ENCODE data around the gene PXK. TPM values are rescaled to one million over a fixed set of nuclear protein-coding genes. Genes with fewer than 3 reads are reported as not detected.

The PXK gene
- total RNA-seq, 1 donor from 2014 or later = 12.4 TPM

DNA sequence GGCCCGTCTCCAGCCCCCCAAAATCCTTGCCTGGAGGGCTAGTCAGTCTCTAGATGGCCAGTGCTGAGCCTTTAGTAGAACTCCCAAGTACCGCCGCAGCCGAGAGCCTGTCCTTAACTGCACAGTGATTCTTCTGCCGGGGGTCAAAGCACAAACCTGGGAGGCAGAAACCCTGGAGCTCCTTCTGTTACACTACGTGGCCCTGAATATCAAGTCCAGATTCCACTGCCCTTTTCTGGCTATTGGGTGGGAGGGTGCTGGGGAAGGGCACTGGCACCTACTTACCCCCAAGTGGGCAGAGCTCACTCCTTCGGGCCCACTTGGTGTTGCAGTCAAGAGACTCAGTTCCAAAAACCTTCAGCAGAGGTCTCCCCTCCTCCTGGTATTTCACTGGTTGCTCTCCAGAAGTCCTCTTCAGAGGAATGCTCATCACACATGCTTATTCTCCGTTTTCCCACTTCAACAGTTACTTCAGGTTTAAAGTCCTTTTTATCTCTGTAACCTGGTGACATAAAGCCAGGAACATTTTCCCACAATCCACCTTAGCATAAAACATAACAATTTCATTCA, 90.1 kb downstream of the PXK start:
- Mint-ChIP-seq H3K4me3 (no peak overlapping the region), H3K27ac (no peak overlapping the region), H3K36me3 (peaks cover 27% of the 10 kb centered on the region), H3K4me1 (ENCODE audit: unreplicated experiment) (peaks cover 4% of the 10 kb centered on the region), H3K9me3 (no peaks in the 10 kb centered on the region), H3K27me3 (no peaks in the 10 kb centered on the region)
- TF ChIP-seq, protein P1, sequence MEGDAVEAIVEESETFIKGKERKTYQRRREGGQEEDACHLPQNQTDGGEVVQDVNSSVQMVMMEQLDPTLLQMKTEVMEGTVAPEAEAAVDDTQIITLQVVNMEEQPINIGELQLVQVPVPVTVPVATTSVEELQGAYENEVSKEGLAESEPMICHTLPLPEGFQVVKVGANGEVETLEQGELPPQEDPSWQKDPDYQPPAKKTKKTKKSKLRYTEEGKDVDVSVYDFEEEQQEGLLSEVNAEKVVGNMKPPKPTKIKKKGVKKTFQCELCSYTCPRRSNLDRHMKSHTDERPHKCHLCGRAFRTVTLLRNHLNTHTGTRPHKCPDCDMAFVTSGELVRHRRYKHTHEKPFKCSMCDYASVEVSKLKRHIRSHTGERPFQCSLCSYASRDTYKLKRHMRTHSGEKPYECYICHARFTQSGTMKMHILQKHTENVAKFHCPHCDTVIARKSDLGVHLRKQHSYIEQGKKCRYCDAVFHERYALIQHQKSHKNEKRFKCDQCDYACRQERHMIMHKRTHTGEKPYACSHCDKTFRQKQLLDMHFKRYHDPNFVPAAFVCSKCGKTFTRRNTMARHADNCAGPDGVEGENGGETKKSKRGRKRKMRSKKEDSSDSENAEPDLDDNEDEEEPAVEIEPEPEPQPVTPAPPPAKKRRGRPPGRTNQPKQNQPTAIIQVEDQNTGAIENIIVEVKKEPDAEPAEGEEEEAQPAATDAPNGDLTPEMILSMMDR (conservative IDR thresholded peaks at IDR 0.05) = no peak
- DNase-seq (ENCODE audit: extremely low spot score, unreplicated experiment) = no peak

DNA sequence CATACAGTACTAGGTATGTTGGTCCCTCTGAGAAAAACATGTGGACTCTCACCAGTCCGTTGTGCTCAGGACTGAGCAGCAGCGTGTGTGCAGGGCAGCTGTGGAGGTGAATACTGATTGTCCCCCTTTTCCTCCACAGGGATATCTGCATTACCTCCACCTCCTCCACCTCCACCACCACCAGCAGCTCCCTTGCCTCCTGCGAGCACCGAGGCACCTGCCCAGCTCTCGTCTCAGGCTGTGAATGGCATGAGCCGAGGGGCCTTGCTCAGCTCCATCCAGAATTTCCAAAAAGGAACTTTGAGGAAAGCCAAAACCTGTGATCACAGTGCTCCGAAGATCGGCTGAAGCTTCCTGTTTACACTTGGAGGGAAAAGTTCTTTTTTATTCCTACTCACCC, 91.9 kb downstream of the PXK start:
- H3K36me3 Mint-ChIP-seq = peaks cover 35% of the 10 kb centered on the region
- H3K4me3 Mint-ChIP-seq = no peak overlapping the region
- H3K4me1 Mint-ChIP-seq (ENCODE audit: unreplicated experiment) = no peaks in the 10 kb centered on the region
- no peaks in the 10 kb centered on the region for H3K9me3 Mint-ChIP-seq
- TF ChIP-seq, protein P1 (conservative IDR thresholded peaks at IDR 0.05) = no peak
- DNase-seq (ENCODE audit: extremely low spot score, unreplicated experiment) = no peak
- H3K27me3 Mint-ChIP-seq = no peaks in the 10 kb centered on the region
- H3K27ac Mint-ChIP-seq = no peak overlapping the region

DNA sequence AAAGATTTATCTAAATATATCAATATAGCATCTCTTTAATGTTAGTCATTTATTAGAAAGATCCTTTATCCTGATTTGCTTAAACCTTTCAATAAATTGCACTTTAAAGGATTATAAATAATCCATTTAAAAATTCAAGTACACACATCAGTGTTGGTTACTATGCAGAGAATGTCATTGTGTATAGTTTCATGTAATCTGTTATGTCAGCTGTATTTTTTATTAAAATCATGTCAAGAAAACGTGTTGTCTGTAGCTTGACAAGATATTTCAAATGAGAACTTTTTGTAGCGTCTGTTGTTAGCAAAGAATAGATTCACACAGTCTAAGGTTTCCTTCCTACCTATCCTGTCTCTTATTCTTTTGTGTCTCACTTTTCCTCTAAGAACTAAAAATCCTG, 93.1 kb downstream of the PXK start:
- no peaks in the 10 kb centered on the region for H3K27me3 Mint-ChIP-seq
- no peak overlapping the region for H3K4me3 Mint-ChIP-seq
- peaks cover 32% of the 10 kb centered on the region for H3K36me3 Mint-ChIP-seq
- H3K4me1 Mint-ChIP-seq (ENCODE audit: unreplicated experiment) = no peaks in the 10 kb centered on the region
- TF ChIP-seq, protein P1 (conservative IDR thresholded peaks at IDR 0.05) = no peak
- no peaks in the 10 kb centered on the region for H3K9me3 Mint-ChIP-seq
- H3K27ac Mint-ChIP-seq = no peak overlapping the region
- no peak for DNase-seq (ENCODE audit: extremely low spot score, unreplicated experiment)

DNA sequence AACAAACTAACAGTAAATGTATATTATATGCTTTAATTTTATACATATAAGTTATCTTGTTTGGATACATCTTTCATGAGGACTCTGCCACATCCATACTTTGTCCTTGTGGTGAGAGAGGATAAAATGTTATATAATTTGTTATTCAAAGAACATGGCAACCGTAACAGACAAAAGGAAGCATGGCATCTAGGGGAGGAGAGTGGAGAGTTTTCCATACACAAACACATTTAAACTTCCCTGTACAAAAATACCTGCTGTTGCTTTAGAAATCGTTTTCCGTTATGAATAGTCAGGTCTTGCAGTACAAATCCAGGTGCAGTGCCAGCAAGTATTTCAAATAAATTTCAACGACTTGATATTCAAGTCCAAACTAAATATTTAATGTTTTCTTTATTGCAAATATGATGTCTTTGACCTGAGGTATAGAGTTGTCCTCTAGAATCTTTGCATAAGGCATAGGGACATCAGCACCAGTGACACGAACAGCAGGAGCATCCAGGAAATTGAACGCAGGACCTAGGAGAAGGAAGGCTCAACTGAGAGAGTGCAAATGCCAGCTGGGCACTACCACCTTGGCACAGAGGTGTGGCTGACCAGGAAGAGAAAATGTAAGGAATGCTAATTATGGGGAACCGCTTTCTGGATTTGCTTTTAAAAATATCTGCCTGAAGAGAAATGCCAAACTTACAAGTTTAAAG, 95.1 kb downstream of the PXK start:
- TF ChIP-seq, protein P1 (conservative IDR thresholded peaks at IDR 0.05) = no peak
- peaks cover 8% of the 10 kb centered on the region for H3K4me1 Mint-ChIP-seq (ENCODE audit: unreplicated experiment)
- no peak for DNase-seq (ENCODE audit: extremely low spot score, unreplicated experiment)
- H3K27me3 Mint-ChIP-seq = no peaks in the 10 kb centered on the region
- H3K27ac Mint-ChIP-seq = no peak overlapping the region
- H3K4me3 Mint-ChIP-seq = no peak overlapping the region
- H3K9me3 Mint-ChIP-seq = no peaks in the 10 kb centered on the region
- H3K36me3 Mint-ChIP-seq = peaks cover 33% of the 10 kb centered on the region

DNA sequence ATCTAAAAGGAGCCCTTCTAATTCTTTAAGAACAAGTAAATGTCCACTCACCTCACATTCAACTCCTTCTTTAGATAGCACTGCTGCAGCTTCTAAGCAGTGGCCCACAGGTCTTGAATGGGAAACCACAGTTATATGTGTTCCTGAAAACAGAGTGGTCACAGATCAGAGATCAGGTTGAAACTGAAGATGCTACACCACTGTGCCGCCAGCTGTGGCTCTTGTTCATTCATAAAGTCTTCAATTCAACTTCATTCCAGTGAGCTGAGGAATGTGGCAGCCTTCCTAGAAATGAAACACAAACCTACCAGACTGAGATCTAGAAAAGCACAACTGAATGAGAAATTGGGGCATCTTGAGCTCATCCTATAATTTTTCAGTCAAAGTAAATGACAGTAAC, 97.0 kb downstream of the PXK start:
- Mint-ChIP-seq H3K4me3 (no peak overlapping the region), H3K9me3 (no peaks in the 10 kb centered on the region), H3K4me1 (ENCODE audit: unreplicated experiment) (peaks cover 22% of the 10 kb centered on the region), H3K27me3 (no peaks in the 10 kb centered on the region), H3K27ac (no peak overlapping the region), H3K36me3 (peaks cover 28% of the 10 kb centered on the region)
- DNase-seq (ENCODE audit: extremely low spot score, unreplicated experiment) = no peak
- TF ChIP-seq, protein P1 (conservative IDR thresholded peaks at IDR 0.05) = no peak

All from type B pancreatic cell (in vitro differentiated cells).